Mucosa of descending colon (tissue), 3 donors: ENCODE measurements around the gene TGM1. TPM values are rescaled to one million over a fixed set of nuclear protein-coding genes. Genes with fewer than 3 reads are reported as not detected.
A peak's percentile ranks its signal among the peaks of the same experiment; 100 is the strongest.

ENCODE experiments used
- ATAC-seq: fragments of 200-7000 bp; cut with Tn5 transposase; one replicate; pipeline ENCODE4 v1.9.1; 2020; ENCODE audit warnings: mild to moderate bottlenecking, moderate library complexity
- DNase-seq, 3 donors: peaks; one replicate each; pipeline ENCODE4 v3.0.0-alpha.2; 2020
- H3K36me3 ChIP-seq: fragments of 200-600 bp; one replicate; pipeline ENCODE4 v1.8.0; 2021; ENCODE audit warnings: low read depth, mild to moderate bottlenecking
- H3K4me1 ChIP-seq: fragments of 200-600 bp; one replicate; pipeline ENCODE4 v1.8.0; 2021; ENCODE audit warnings: low read depth, mild to moderate bottlenecking
- H3K4me3 ChIP-seq: fragments of 200-600 bp; one replicate; pipeline ENCODE4 v1.8.0; 2021; ENCODE audit warnings: mild to moderate bottlenecking
- H3K9me3 ChIP-seq: fragments of 200-600 bp; one replicate; pipeline ENCODE4 v1.8.0; 2021; ENCODE audit warnings: mild to moderate bottlenecking
- intact Hi-C, 2 donors: fragments of 100-400 bp; cut with DNase I in 1 of 2; cut with micrococcal nuclease in 1 of 2; formaldehyde crosslinking; loops; one replicate each; pipeline versions ENCODE4 v1.11.0 to v1.11.1; 2022; cut with DNase I, micrococcal nuclease
- total RNA-seq, 3 donors: library from RNA; stranded (reverse); fragmentation: NEBNext Ultra II Directional in 2 of 3; extraction: Animal tissue kit (Norgen Biotek cat#: 25700) in 2 of 3; gene quantifications; one replicate each; pipeline versions ENCODE4 v1.2.1 to v1.2.4, GENCODE V29; 2021 to 2023
- TF ChIP-seq, protein P1 (sequence below): fragments of 200-600 bp; IDR thresholded peaks from one replicate; pipeline ENCODE4 v1.8.0; 2022; ENCODE audit warnings: antibody characterized with exemption, mild to moderate bottlenecking
- donor health status: DM: no; HTN: no; CAD: no; lungs with moderate emphysema.
- donor health status: DM: no; HTN: no; CAD: no.
- donor health status: DM: no; HTN: yes; CAD: no.

The TGM1 gene
- total RNA-seq, 3 donors from 2014 or later = 2.2 to 3.3 (median 2.4) TPM

DNA sequence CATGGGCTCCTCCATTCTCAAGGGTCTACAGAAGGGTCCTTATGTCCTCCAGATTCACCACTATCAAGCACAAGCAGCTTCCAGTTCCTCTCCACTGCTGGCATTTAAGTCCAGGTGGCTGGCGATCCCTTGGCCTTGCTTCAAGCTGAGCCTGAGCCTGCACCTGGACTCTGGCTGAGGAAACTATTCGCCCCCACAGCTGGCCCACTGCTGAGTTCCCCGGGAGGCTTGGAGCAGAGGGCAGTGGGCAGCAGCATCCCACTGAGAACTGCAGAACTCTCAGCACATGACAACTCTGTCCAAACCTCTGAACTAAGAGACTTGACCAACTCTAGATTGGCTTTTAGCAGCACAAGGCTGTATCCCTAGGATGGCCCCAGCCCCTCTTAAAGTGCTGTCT is 19.8 kb upstream of the TGM1 start:
- DNase-seq (no peak), ATAC-seq (no peak)
- TF ChIP-seq, protein P1, sequence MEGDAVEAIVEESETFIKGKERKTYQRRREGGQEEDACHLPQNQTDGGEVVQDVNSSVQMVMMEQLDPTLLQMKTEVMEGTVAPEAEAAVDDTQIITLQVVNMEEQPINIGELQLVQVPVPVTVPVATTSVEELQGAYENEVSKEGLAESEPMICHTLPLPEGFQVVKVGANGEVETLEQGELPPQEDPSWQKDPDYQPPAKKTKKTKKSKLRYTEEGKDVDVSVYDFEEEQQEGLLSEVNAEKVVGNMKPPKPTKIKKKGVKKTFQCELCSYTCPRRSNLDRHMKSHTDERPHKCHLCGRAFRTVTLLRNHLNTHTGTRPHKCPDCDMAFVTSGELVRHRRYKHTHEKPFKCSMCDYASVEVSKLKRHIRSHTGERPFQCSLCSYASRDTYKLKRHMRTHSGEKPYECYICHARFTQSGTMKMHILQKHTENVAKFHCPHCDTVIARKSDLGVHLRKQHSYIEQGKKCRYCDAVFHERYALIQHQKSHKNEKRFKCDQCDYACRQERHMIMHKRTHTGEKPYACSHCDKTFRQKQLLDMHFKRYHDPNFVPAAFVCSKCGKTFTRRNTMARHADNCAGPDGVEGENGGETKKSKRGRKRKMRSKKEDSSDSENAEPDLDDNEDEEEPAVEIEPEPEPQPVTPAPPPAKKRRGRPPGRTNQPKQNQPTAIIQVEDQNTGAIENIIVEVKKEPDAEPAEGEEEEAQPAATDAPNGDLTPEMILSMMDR = no peak
- Histone ChIP-seq H3K9me3 (no peaks in the 10 kb centered on the region), H3K4me1 (no peaks in the 10 kb centered on the region), H3K4me3 (no peak overlapping the region), H3K36me3 (no peaks in the 10 kb centered on the region)
- intact Hi-C loops = no loop called here

- TF ChIP-seq, protein P1 = no peak
- ATAC-seq (no peak), DNase-seq (no peak)
- intact Hi-C loops = no loop called here
- Histone ChIP-seq H3K9me3 (no peaks in the 10 kb centered on the region), H3K4me1 (no peaks in the 10 kb centered on the region), H3K4me3 (no peak overlapping the region), H3K36me3 (no peaks in the 10 kb centered on the region)
Measured at GRCh38 chr14:24281636-24282035, 18.7 kb upstream of the TGM1 start.

- Histone ChIP-seq H3K4me3 (no peak overlapping the region), H3K4me1 (no peaks in the 10 kb centered on the region), H3K36me3 (no peaks in the 10 kb centered on the region), H3K9me3 (no peaks in the 10 kb centered on the region)
- TF ChIP-seq, protein P1 = no peak
- ATAC-seq (no peak), DNase-seq (peak in 1 of 3 donors; percentile 7)
- intact Hi-C loops = no loop called here
Measured at GRCh38 chr14:24280797-24281460, 18.0 kb upstream of the TGM1 start.

DNA sequence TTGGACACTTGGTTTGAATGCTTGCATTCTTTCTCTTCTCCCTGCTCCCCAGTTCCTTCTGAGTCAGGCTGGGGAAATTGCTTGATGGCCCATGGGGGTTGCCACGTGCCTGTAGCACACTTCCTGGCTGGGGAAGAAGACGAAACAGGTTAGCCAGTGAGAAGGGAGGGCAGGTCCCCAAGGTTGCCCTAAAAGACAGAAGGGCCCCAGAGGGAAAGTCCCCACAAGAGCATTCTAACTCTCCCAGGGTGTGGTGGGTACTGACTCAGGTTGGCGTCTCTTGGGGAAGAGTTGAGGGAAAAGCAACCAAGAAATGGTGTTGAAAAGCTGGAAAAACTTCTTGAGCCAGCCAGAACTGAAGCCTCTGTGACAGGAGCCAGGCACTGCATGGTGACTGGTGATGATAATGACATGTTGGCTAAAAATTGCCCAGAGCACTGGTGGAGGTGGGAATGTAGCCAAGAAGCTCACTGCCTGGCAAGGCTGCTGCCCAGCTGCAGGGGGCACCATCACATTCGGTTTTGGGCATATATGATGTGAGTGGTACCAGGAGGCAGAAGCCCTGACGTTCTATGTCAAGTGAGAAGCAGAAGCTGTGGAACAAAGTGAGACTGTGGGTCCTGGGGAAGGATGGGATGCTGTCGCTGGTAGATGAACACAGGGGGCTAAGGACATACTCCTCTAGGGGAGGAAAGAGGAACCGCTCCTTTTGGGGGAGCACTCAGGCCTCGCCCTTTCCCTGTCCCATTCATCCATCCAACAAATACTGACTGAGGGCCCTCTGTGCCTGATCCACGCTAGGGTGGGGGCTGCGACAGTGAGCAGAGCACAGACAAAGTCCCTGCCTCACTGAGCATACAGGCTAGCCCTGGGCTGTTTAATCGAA is 16.6 kb upstream of the TGM1 start:
- DNase-seq (no peak), ATAC-seq (peak; percentile 41)
- Histone ChIP-seq H3K36me3 (no peaks in the 10 kb centered on the region), H3K4me3 (no peak overlapping the region), H3K4me1 (no peaks in the 10 kb centered on the region), H3K9me3 (no peaks in the 10 kb centered on the region)
- intact Hi-C loops = no loop called here
- TF ChIP-seq, protein P1 = no peak

DNA sequence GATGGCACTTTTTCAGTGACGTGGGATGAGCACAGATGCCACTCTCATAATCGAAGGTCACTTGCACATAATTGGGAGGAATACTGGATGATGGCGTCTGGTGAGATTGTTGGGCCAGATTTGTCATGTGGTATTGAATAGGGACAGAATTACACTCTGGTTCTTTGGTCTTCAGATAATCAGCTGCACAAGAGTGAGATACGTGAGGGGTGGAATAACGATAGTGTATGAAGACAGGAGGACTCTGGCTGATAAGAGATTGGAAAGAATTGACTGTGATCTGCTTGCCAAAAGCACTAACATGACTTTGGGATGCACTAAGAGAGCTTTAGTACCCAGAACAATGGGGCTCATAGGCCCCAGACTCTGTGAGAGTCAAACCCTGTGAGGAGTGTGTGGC is 15.4 kb upstream of the TGM1 start:
- Histone ChIP-seq H3K4me1 (no peaks in the 10 kb centered on the region), H3K9me3 (no peaks in the 10 kb centered on the region), H3K4me3 (no peak overlapping the region), H3K36me3 (no peaks in the 10 kb centered on the region)
- TF ChIP-seq, protein P1 = no peak
- ATAC-seq (no peak), DNase-seq (no peak)
- intact Hi-C loops = no loop called here
